Urinary bladder (tissue), 4 donors: ENCODE measurements around the gene SERPINA3. TPM values are rescaled to one million over a fixed set of nuclear protein-coding genes. Genes with fewer than 3 reads are reported as not detected.

Experiments used
- DNase-seq: peaks from one replicate; pipeline ENCODE4 v3.0.0-alpha.2; 2015; ENCODE audit errors: extremely low spot score
- H3K27ac ChIP-seq: one replicate; pipeline ENCODE4 v1.5.1; 2013; ENCODE audit warnings: low read depth, mild to moderate bottlenecking, moderate library complexity
- H3K36me3 ChIP-seq: one replicate; pipeline ENCODE4 v1.6.1; 2013; ENCODE audit warnings: mild to moderate bottlenecking, moderate library complexity; ENCODE audit not compliant: insufficient read depth
- H3K4me1 ChIP-seq: one replicate; pipeline ENCODE4 v1.6.1; 2013; ENCODE audit warnings: mild to moderate bottlenecking, moderate library complexity; ENCODE audit not compliant: insufficient read depth
- H3K4me3 ChIP-seq: one replicate; pipeline ENCODE4 v1.5.1; 2013; ENCODE audit warnings: low read depth, low read length
- WGBS: extraction: QIAGEN DNeasy Blood & Tissue Kit; methylation state at CpG from one replicate; pipeline ENCODE4 v1.1.7; 2013; 5-methylcytosine and 5-hydroxymethylcytosine counted together
- polyA plus RNA-seq: library from polyadenylated mRNA; stranded (reverse); fragments of 200-250 nt; gene quantifications from one replicate; pipeline ENCODE4 v1.2.3, GENCODE V29; 2013
- total RNA-seq: library from RNA; depleted of rRNA; stranded (reverse); fragments of >200 nt; gene quantifications from one replicate; pipeline ENCODE4 v1.2.3, GENCODE V29; 2014
- donor health status: healthy with polysubstance abuse.
- donor health status: healthy.

Gene SERPINA3
- 3.5 TPM for total RNA-seq
- polyA plus RNA-seq: 842 TPM

DNA sequence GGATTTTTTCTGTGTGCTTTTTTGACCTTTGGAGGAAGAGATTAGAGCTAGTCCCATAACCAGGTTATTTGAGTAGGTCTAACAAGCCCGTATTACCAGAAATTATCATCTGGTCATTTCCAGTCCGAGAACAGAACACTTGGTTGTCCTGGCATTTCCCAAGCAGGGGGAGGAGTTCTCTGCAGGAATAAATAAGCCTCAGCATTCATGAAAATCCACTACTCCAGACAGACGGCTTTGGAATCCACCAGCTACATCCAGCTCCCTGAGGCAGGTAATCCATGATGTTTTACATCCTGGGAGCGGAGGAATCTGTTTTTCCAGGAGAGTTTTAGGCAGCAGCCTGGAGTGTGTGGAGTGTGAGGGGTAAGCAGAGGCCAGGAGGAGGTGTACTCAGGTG, at the start of gene SERPINA3:
Gene SERPINA3, plus strand, starts transcription at position 218 of the 400 bp plus-strand sequence. CDS start 2,051 bp downstream, outside the sequence.
- DNase-seq: no peak
- Histone ChIP-seq H3K4me3 (no peak within 1 kb of the TSS), H3K27ac (no peak within 1 kb of the TSS), H3K36me3 (no peaks in the 10 kb centered on the region), H3K4me1 (no peaks in the 10 kb centered on the region)
- WGBS: 40% methylated on average over 4 of the region's 4 CpGs

DNA sequence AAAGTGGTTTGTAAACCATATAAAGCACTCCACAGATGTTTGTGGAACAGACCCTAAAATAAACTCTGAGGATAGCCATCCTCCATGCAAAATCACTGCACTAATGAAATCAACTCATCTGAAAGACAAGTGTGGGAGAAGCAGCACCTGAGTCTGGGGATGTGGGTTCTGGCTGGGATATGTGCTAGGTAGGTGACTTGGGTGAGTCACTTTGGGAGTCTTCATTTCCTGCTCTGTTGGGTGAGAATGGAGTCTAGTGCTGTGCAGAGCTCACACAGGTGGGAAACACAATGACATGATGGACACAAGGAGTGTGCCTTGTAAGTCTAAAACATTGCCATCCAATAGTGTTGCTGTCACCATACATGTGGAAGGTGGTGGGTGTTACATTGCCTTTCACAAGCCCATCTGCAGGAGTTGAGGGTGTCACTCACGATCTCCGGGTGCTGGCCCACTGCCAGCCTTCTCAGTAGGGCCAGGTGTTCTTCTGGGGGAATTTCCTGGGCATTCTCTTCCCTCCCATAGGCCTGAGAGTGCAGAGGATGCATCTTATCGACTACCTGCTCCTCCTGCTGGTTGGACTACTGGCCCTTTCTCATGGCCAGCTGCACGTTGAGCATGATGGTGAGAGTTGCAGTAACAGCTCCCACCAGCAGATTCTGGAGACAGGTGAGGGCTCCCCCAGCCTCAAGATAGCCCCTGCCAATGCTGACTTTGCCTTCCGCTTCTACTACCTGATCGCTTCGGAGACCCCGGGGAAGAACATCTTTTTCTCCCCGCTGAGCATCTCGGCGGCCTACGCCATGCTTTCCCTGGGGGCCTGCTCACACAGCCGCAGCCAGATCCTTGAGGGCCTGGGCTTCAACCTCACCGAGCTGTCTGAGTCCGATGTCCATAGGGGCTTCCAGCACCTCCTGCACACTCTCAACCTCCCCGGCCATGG, 49.0 kb upstream of the SERPINA3 start:
- no peaks in the 10 kb centered on the region for H3K4me1 ChIP-seq
- WGBS: 92% methylated on average over 16 of the region's 16 CpGs
- H3K4me3 ChIP-seq: no peak overlapping the region
- DNase-seq: no peak
- no peak overlapping the region for H3K27ac ChIP-seq
- H3K36me3 ChIP-seq: no peaks in the 10 kb centered on the region

DNA sequence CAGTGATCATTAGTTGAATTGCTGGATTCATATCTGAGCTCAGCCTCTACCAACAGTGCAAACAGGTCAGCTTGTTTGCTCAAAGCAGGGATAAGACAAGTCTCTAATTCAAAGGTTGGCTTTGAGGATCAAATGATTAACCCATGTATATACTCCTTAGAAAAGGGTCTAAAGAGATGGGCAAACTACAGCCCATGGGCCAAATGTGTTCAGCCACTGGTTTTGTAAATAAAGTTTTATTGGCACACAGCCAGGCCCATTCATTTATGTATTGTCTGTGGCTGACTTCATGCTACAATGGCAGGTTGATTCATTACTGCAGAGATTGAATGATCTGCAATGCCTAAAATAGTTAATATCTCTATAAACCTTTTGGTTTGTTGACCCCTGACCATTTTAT, 47.8 kb upstream of the SERPINA3 start:
- no peak overlapping the region for H3K4me3 ChIP-seq
- DNase-seq: no peak
- H3K4me1 ChIP-seq: no peaks in the 10 kb centered on the region
- H3K27ac ChIP-seq: no peak overlapping the region
- H3K36me3 ChIP-seq: no peaks in the 10 kb centered on the region

DNA sequence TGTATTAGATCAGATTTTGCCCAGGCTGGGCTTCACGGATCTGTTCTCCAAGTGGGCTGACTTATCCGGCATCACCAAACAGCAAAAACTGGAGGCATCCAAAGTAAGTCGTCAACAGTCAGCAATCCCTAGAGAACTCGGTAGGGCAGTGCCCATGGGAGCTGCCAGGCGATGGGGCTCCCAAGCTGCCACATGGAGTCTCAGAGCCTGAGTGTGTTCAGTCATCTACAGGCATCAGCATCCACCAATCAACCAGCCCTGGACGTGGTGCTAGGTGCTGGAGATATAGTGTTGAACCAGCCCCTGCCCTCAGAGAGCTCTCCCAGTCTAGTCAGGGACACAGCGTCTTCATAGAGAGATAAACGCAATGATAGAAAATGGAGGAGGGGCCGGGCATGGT, 44.0 kb upstream of the SERPINA3 start:
- no peak for DNase-seq
- Histone ChIP-seq H3K36me3 (no peaks in the 10 kb centered on the region), H3K4me3 (no peak overlapping the region), H3K27ac (no peak overlapping the region), H3K4me1 (no peaks in the 10 kb centered on the region)
- 88% methylated on average over 9 of the region's 9 CpGs for WGBS

DNA sequence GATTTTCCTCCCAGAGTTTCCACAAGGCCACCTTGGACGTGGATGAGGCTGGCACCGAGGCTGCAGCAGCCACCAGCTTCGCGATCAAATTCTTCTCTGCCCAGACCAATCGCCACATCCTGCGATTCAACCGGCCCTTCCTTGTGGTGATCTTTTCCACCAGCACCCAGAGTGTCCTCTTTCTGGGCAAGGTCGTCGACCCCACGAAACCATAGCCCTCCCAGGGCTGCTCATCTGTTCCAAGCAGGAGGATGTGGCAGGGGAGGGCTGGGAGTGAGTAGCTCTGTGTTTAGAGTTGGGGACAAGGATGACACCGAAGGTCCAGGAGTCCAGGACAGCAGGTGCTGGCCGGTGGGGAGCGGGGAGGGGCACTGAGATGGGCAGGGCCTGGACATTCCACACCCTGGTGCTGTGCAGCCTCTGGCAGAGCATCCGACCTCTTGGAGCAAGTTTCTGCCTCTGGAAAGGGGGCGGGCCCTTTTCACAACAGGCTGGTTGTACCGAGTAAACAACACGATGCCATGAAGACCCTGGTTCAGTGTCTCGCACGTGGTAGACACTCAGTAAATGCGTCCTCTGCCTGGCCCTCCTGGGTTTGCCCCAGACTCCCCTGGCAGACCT, 42.7 kb upstream of the SERPINA3 start:
- DNase-seq: no peak
- Histone ChIP-seq H3K36me3 (no peaks in the 10 kb centered on the region), H3K27ac (no peak overlapping the region), H3K4me1 (no peaks in the 10 kb centered on the region), H3K4me3 (no peak overlapping the region)
- WGBS: 88% methylated on average over 20 of the region's 20 CpGs

DNA sequence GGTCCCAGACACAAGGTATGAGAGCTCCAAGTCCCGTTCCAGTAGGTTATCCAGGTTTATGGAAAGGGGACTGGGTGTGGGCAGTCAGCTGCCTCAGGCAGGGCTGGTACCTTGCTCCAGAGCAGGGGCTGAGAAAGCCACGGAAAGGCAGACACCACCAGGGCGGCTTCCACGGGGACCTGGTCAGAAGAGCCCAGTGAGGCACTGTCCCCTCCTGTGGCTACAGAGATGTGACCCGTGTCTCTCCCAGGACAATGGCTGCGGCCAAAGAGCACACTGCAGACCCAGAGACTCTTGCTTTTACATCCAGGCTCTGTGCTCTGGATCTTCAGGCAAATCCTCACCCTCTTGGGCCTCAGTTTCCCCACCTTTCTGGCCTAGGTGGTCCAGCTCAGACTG, 42.2 kb upstream of the SERPINA3 start:
- H3K27ac ChIP-seq: no peak overlapping the region
- no peak for DNase-seq
- H3K4me1 ChIP-seq: no peaks in the 10 kb centered on the region
- WGBS: 90% methylated on average over 6 of the region's 6 CpGs
- no peaks in the 10 kb centered on the region for H3K36me3 ChIP-seq
- H3K4me3 ChIP-seq: no peak overlapping the region

DNA sequence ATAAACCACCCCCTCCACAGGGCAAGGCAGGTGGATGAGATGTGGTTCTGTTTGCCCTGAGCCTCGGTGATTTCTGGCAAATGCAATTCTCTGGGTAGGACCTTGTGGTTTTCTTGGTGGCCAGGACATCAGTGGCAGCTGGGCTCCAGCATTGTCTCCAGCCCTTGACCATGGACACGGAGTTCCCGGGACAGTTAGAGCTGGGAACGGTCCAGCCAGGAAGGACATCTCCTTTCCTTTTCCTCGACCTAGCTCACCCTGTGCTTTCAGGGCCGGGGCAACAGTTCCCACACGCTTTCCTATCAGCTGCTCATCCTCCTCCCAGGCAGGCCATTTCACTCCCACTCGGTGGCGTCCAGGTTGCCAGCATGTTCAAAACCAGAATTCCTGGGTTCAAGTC, 41.8 kb upstream of the SERPINA3 start:
- no peak for DNase-seq
- no peaks in the 10 kb centered on the region for H3K36me3 ChIP-seq
- no peaks in the 10 kb centered on the region for H3K4me1 ChIP-seq
- no peak overlapping the region for H3K27ac ChIP-seq
- H3K4me3 ChIP-seq: no peak overlapping the region
- 84% methylated on average over 9 of the region's 9 CpGs for WGBS

DNA sequence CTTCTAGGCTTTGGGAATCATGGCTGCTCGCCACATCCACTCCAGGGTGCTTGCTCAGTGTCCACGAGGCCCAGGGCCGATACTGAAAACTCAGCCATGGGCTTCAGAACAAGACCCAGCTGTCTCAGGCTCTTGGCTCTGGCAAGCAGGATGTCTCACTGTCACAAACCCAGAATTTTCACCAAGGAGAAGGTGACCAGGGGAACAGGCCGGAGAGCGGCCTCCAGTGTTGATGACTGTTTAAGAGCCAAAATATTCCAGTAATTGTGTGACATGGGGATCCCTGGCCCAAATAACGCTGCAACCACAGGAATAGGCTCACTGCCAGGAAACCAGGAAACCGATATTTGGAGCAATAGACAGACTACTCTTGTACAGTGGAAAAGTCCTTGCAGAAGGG, 40.8 kb upstream of the SERPINA3 start:
- Histone ChIP-seq H3K4me1 (no peaks in the 10 kb centered on the region), H3K4me3 (no peak overlapping the region), H3K27ac (no peak overlapping the region), H3K36me3 (no peaks in the 10 kb centered on the region)
- WGBS: 40% methylated on average over 7 of the region's 7 CpGs
- no peak for DNase-seq

DNA sequence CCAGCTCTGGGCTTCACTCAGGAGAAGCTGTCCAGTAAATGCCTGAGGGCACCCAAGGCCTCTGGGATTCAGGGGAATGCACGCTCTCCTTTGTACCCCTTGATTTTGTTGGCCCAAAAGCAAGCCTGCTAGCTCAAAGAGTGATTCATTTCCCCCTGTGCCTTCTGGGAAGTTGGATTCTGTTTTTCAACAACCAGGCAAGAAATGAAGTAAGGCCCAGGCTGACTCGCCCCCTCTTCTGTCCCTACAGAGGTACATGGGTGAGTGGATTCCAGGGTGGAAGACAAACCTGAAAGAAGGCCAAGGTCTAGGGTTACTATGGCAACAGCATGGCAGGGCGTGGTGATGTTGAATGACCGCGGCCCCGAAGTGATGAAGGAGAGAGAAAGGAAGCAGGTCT, 40.2 kb upstream of the SERPINA3 start:
- H3K27ac ChIP-seq: no peak overlapping the region
- DNase-seq: no peak
- no peaks in the 10 kb centered on the region for H3K36me3 ChIP-seq
- H3K4me1 ChIP-seq: no peaks in the 10 kb centered on the region
- H3K4me3 ChIP-seq: no peak overlapping the region
- WGBS: 87% methylated on average over 6 of the region's 6 CpGs

DNA sequence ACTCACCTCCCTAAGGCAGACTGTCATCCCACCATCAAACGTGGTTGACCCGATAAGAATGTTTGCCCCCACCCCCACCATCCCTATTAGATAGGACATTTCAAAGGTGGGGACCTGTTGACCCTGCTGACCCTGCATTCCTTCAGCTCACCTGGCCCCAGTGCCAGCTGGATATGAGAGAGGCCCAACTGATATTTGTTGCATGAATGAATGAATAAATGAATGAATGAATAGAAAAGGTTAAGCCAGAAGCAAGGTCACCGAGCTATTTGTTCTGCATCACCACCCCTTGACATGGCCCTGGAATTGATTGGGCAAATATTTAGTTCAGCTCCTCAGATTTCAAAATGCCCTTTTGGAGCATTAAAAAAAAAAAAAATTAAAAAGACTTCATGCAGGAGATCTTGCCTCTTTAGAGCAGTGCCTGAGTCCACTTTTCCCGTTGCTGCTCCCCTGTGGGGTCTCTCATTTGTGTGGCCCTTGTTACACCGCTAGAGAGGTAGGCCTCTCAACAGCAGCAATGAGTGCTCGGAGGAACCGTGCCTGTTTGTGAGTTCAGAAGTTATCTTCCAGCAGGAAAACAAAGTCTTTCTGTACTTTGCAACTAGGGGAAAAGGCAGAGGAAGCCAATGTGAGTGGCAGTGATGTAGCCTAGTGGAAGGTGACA, 39.4 kb upstream of the SERPINA3 start:
- H3K4me1 ChIP-seq: no peaks in the 10 kb centered on the region
- H3K27ac ChIP-seq: no peak overlapping the region
- no peak for DNase-seq
- H3K36me3 ChIP-seq: no peaks in the 10 kb centered on the region
- H3K4me3 ChIP-seq: no peak overlapping the region
- 82% methylated on average over 7 of the region's 7 CpGs for WGBS

DNA sequence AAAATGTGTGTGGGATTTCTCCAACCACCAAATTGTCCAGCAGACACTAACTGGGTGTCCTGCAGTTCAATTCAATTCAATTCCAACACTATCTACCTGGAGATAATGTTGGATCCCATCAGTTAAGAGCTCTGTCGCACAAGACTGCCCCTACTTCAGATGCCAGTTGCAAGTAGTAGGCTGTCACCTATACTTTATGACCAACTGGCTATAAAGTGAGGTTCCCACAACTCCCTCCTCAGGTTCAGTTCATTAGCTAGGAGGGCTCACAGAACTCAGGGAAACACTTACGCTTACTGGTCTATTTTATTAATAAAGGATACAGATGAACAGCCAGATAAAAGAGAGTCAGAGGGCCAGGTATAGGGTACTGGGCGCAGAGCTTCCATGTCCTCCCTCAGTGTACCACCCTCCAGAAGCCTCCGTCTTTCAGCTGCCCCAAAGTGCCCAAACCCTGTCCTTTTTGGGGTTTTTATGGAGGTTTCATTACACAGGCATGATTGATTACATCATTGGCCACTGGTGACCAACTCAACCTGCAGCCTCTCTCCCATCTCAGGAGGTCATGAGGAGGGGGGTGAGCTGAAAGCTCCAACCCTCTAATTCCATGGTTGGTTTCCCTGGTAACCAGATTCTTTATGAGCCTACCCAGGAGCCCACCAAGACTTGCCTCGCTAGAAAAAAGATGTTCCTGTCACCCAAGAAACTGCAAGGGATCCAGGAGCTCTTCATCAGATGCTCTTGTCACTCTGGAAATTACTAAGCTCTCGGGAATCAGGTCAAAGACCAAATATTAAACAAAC, 38.5 kb upstream of the SERPINA3 start:
- WGBS: 70% methylated on average over 6 of the region's 6 CpGs
- no peaks in the 10 kb centered on the region for H3K4me1 ChIP-seq

DNA sequence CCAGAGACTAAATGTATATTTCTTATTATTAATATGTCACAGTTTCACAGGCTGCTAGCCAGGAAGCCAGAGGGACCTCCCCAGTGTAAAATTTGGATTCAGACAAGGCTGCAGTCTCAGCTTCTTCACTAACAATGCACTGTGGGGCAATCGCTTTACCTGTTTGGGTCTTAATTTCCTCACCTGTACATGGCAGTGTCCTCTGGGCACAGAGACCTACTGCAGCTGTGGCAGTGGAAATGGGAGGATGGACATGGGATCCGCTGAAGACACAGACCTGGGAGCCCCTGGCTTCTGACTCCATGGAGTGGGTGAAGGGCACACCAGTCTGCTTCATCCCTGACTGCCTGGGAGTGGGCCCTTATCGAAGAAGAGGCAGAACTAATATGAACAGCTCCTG, 37.9 kb upstream of the SERPINA3 start:
- Histone ChIP-seq H3K4me3 (no peak overlapping the region), H3K36me3 (no peaks in the 10 kb centered on the region), H3K4me1 (no peaks in the 10 kb centered on the region), H3K27ac (no peak overlapping the region)
- DNase-seq: no peak
- 94% methylated on average over 3 of the region's 3 CpGs for WGBS

More for the DNA sequence above, 38.5 kb upstream of the SERPINA3 start:
- Histone ChIP-seq H3K4me3 (no peak overlapping the region), H3K36me3 (no peaks in the 10 kb centered on the region), H3K27ac (no peak overlapping the region)
- DNase-seq: no peak
